Measurements from ENCODE around the gene HOMER1. TPM values are rescaled to one million over a fixed set of nuclear protein-coding genes. Genes with fewer than 3 reads are reported as not detected.

The HOMER1 gene
- total RNA-seq, 2 experiments from 2014 or later = 2.4 to 3.1 TPM

GRCh38 chr5:79330071-79330470 is 183.9 kb downstream of the HOMER1 start:
- ChIA-PET POLR2A (no interaction called here), CTCF (no interaction called here)
- no peak overlapping the region for H3K4me3 Mint-ChIP-seq
- H3K9me3 Mint-ChIP-seq (ENCODE audit: insufficient read depth) = no peaks in the 10 kb centered on the region
- DNase-seq = no peak
- no peaks in the 10 kb centered on the region for H3K4me1 Mint-ChIP-seq (ENCODE audit: low read depth)
- H3K27ac Mint-ChIP-seq = no peak overlapping the region
- no peaks in the 10 kb centered on the region for H3K36me3 Mint-ChIP-seq (ENCODE audit: low read depth)
- ATAC-seq = no peak
- peaks cover 4% of the 10 kb centered on the region for H3K27me3 Mint-ChIP-seq (ENCODE audit: low read depth)

GRCh38 chr5:79329453-79329852 is 184.5 kb downstream of the HOMER1 start:
- DNase-seq (no peak), ATAC-seq (no peak)
- Mint-ChIP-seq H3K4me3 (no peak overlapping the region), H3K9me3 (ENCODE audit: insufficient read depth) (no peaks in the 10 kb centered on the region), H3K27ac (no peak overlapping the region), H3K27me3 (ENCODE audit: low read depth) (peaks cover 4% of the 10 kb centered on the region), H3K4me1 (ENCODE audit: low read depth) (no peaks in the 10 kb centered on the region), H3K36me3 (ENCODE audit: low read depth) (no peaks in the 10 kb centered on the region)
- POLR2A ChIA-PET = no interaction called here
- CTCF ChIA-PET = no interaction called here

Other genes starting within 250 kb of the HOMER1 start
- gene TENT2, start 98.3 kb upstream of the HOMER1 start, total RNA-seq = 10 to 100 TPM; 73.5 to 78.7 TPM
- under 1 TPM; 0.18 to 0.40 TPM for gene CMYA5, start 175.7 kb upstream of the HOMER1 start, total RNA-seq

Measured in activated CD8-positive, alpha-beta T cell treated with anti-CD3 and anti-CD28 coated beads, Interleukin-2, amount 10 ng/mL, durations not matched to agents 7 days and 5 days (primary cell).